Activated T-cell treated with anti-CD3 and anti-CD28 coated beads, Interleukin-2, amount 50 U/mL, for 24 hours (primary cell): ENCODE data around the gene IER2.

Source experiments
- DNase-seq: peaks from one replicate; pipeline ENCODE4 v3.0.0-alpha.2; 2020
- H3K27ac Mint-ChIP-seq: 2 replicates; pipeline ENCODE4 v1.8.0; 2020; ENCODE audit warnings: mild to moderate bottlenecking, mixed read lengths
- H3K27me3 Mint-ChIP-seq: 2 replicates; pipeline ENCODE4 v1.8.0; 2020; ENCODE audit warnings: mixed read lengths
- H3K36me3 Mint-ChIP-seq: 2 replicates; pipeline ENCODE4 v1.8.0; 2020; ENCODE audit warnings: low read depth, mixed read lengths
- H3K4me1 Mint-ChIP-seq: 2 replicates; pipeline ENCODE4 v1.8.0; 2020; ENCODE audit warnings: low read depth, mixed read lengths
- H3K4me3 Mint-ChIP-seq: 2 replicates; pipeline ENCODE4 v1.8.0; 2020; ENCODE audit warnings: mild to moderate bottlenecking, moderate library complexity, mixed read lengths
- H3K9me3 Mint-ChIP-seq: 2 replicates; pipeline ENCODE4 v1.8.0; 2020; ENCODE audit warnings: mixed read lengths

Gene IER2

DNA sequence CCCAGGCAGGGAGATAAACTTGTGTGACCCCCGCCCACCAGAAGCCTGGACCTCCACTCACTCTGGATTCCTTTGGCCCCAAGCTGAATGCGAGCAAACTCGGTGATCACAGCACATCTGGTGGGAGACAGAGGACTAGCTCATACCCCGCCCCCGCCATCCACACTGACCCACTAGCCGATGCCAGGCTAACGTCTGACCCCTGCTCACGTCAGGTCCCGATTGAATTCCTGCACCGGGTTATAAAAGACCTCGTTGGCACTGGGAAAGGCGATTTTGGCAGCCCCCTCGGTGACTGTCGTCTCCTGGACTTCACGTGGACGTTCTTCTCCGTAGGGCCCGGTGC lies 34.3 kb upstream of the IER2 start:
- no peaks in the 10 kb centered on the region for H3K27me3 Mint-ChIP-seq
- peaks cover 71% of the 10 kb centered on the region for H3K36me3 Mint-ChIP-seq
- H3K9me3 Mint-ChIP-seq, result no peaks in the 10 kb centered on the region
- H3K4me1 Mint-ChIP-seq, result peaks cover 47% of the 10 kb centered on the region
- peak overlapping the region; percentile 96 for H3K27ac Mint-ChIP-seq
- DNase-seq, result no peak
- peak overlapping the region; percentile 97 for H3K4me3 Mint-ChIP-seq

DNA sequence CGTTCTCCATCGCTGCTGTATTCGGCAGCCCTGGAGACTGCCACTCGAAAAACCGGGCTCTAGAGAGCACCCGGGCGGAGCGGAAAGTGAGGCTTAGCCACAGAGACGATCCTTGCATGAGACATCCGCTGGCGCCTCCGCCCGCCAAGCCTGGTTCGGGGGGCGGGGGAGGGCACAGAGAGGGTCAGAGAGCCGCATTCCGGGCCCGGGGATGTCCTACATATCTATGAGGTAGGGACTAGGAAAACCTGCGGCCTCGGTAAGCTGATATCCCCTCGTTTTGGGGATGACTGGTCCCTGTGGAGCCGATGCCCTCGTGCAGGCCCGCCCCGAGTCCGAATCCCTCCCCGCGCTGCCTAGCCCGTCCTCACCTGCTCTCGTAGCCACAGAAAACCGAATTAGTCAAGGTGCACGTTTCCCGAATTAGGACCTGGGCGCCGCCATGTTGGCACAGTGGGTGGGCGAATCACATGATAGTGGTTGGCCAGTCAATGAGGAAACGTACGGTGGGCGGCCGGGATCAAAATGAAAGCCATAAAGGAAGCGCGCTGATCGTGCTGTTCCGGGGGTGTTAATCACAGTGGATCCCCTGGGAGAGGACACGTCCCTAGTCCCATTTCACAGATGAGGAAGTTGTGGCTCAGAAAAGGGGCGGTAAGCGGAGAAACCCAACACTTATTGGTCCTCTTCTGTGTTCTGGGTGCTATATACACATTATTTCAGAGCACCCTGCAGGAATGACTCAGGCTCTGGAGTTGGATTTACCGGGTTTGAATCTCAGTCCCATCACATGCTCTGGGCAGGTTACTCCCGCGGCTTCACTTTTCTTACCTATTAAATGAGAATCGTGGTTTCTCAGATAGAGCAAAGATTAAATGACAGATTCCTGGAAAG lies 33.7 kb upstream of the IER2 start, which contains the start of gene TRMT1:
Gene TRMT1, minus strand, starts transcription at position 459 of the 894 bp plus-strand sequence. Its CDS starts 341 bp downstream, at position 118.
- Mint-ChIP-seq H3K4me1 (peaks cover 53% of the 10 kb centered on the region), H3K4me3 (peak within 1 kb of the TSS; percentile 97), H3K9me3 (no peaks in the 10 kb centered on the region), H3K27ac (peak within 1 kb of the TSS; percentile 96), H3K36me3 (peaks cover 74% of the 10 kb centered on the region), H3K27me3 (no peaks in the 10 kb centered on the region)
- DNase-seq, result peak; percentile 92

- peak; percentile 52 for DNase-seq
- Mint-ChIP-seq H3K36me3 (peaks cover 74% of the 10 kb centered on the region), H3K27ac (peak overlapping the region; percentile 96), H3K4me3 (peak overlapping the region; percentile 97), H3K4me1 (peaks cover 61% of the 10 kb centered on the region), H3K9me3 (no peaks in the 10 kb centered on the region), H3K27me3 (no peaks in the 10 kb centered on the region)
Measured at GRCh38 chr19:13117176-13117771, 32.9 kb upstream of the IER2 start.

DNA sequence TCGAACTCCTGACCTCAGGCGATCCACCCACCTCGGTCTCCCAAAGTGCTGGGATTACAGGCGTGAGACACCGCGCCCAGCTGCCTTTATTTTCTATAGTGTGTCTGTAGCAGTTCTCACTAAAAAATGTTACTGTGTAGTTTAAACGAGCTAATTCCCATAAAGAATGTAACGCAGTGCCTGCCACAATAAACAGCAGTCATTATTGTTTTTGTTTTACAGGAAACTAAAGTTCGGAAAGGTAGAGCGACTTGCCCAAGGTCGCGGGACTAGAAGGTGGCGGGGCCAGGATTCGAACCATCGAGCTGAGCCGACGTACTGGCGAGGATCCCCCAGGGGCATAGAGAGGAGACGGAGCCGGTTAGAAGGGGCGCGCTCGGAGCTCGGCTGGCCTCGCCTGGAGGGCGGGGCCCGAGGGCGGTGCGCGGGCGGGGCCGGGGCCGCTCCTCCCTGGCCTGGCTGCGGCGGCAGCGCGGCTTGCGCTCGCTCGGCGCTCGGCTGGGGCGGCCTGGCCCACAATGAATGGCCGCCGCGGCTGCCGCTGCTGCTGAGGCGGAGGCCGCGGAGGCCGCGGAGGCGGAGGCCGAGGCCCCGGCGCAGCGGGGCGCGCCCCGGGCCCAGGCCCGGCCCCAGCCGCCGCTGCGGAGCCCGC lies 32.3 kb upstream of the IER2 start, which contains the start of gene NACC1:
Gene NACC1, plus strand, starts transcription at position 493 of the 652 bp plus-strand sequence. CDS start 16,944 bp downstream, outside the sequence.
- peak; percentile 95 for DNase-seq
- peak within 1 kb of the TSS; percentile 97 for H3K4me3 Mint-ChIP-seq
- peaks cover 74% of the 10 kb centered on the region for H3K36me3 Mint-ChIP-seq
- H3K27ac Mint-ChIP-seq, result peak within 1 kb of the TSS; percentile 96
- no peaks in the 10 kb centered on the region for H3K9me3 Mint-ChIP-seq
- no peaks in the 10 kb centered on the region for H3K27me3 Mint-ChIP-seq
- peaks cover 64% of the 10 kb centered on the region for H3K4me1 Mint-ChIP-seq

GRCh38 chr19:13118424-13119193 lies 31.6 kb upstream of the IER2 start:
- no peaks in the 10 kb centered on the region for H3K27me3 Mint-ChIP-seq
- H3K9me3 Mint-ChIP-seq, result no peaks in the 10 kb centered on the region
- peak; percentile 54 for DNase-seq
- H3K27ac Mint-ChIP-seq, result peak overlapping the region; percentile 87
- peaks cover 76% of the 10 kb centered on the region for H3K36me3 Mint-ChIP-seq
- H3K4me1 Mint-ChIP-seq, result peaks cover 70% of the 10 kb centered on the region
- H3K4me3 Mint-ChIP-seq, result peak overlapping the region; percentile 83

DNA sequence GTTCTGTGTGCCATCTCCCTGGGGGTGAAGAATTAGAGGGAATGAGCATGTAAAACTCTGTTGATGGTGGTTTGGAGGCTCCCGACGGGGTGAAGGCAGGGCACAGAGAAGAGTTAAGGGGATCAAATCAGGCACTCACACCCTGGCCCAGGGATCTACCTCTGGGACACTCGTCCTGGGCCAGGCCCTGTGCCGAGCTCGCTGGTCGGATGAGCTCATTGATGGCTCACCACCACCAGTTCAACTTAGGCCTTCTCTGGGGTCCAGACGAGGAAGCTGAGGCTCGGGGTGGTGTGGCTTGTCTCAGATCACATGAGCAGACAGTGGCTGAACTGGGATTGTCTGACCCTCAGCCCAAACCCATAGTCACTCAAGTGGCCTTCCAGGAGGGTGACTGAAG lies 30.6 kb upstream of the IER2 start:
- Mint-ChIP-seq H3K27ac (peak overlapping the region; percentile 87), H3K4me1 (peaks cover 69% of the 10 kb centered on the region), H3K36me3 (peaks cover 76% of the 10 kb centered on the region), H3K4me3 (peak overlapping the region; percentile 83), H3K27me3 (no peaks in the 10 kb centered on the region), H3K9me3 (no peaks in the 10 kb centered on the region)
- no peak for DNase-seq

- Mint-ChIP-seq H3K27ac (peak overlapping the region; percentile 87), H3K4me3 (peak overlapping the region; percentile 83), H3K27me3 (no peaks in the 10 kb centered on the region), H3K36me3 (peaks cover 75% of the 10 kb centered on the region), H3K9me3 (no peaks in the 10 kb centered on the region), H3K4me1 (peaks cover 65% of the 10 kb centered on the region)
- DNase-seq, result no peak
Measured at GRCh38 chr19:13120031-13120430, 30.2 kb upstream of the IER2 start.

GRCh38 chr19:13120817-13121216 lies 29.4 kb upstream of the IER2 start:
- Mint-ChIP-seq H3K4me3 (peak overlapping the region; percentile 57), H3K4me1 (peaks cover 58% of the 10 kb centered on the region), H3K27ac (peak overlapping the region; percentile 79), H3K27me3 (no peaks in the 10 kb centered on the region), H3K9me3 (no peaks in the 10 kb centered on the region), H3K36me3 (peaks cover 73% of the 10 kb centered on the region)
- no peak for DNase-seq

DNA sequence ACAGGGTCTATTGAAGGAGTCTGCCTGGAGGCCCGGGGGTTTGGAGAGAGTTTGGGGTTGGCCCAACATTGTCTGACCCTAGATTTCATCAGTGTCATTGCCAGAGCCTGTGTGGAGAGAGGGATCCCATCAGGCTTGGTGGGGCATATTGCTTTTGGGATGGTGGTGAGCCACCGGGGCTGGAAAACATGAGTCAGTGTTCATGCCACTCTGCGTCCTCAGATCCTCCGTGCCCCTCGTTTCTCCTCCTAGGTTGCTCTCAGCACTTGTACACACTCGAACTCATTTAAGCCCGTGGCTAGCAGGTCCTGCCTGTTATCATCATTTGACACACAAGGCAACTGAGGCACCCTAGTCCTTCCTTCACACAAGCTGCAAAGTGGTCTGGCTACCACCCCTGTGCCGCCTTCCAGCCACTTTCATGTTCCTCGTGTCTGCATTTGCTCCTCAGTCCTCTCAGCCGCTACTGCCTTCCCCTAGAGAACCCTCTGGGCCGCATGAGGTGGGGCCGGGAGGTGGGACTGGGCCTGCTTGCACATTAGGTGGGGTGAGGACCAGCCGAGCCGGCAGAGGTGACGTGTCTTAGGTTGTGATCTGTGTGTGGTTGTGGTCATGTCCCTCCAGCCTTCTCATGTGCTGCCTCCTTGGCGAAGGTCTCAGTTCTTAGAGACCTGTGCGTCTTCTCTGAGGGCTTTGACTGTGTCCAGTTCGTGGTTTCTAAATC lies 28.5 kb upstream of the IER2 start:
- H3K9me3 Mint-ChIP-seq, result no peaks in the 10 kb centered on the region
- peaks cover 72% of the 10 kb centered on the region for H3K36me3 Mint-ChIP-seq
- DNase-seq, result no peak
- peak overlapping the region; percentile 57 for H3K4me3 Mint-ChIP-seq
- no peaks in the 10 kb centered on the region for H3K27me3 Mint-ChIP-seq
- peak overlapping the region; percentile 79 for H3K27ac Mint-ChIP-seq
- peaks cover 60% of the 10 kb centered on the region for H3K4me1 Mint-ChIP-seq

- H3K27me3 Mint-ChIP-seq, result no peaks in the 10 kb centered on the region
- DNase-seq, result no peak
- peaks cover 61% of the 10 kb centered on the region for H3K4me1 Mint-ChIP-seq
- H3K9me3 Mint-ChIP-seq, result no peaks in the 10 kb centered on the region
- peak overlapping the region; percentile 79 for H3K27ac Mint-ChIP-seq
- H3K36me3 Mint-ChIP-seq, result peaks cover 70% of the 10 kb centered on the region
- peak overlapping the region; percentile 57 for H3K4me3 Mint-ChIP-seq
Measured at GRCh38 chr19:13122275-13122878, 27.8 kb upstream of the IER2 start.

GRCh38 chr19:13122980-13123957 lies 26.9 kb upstream of the IER2 start:
- H3K27me3 Mint-ChIP-seq, result no peaks in the 10 kb centered on the region
- H3K9me3 Mint-ChIP-seq, result no peaks in the 10 kb centered on the region
- peak overlapping the region; percentile 79 for H3K27ac Mint-ChIP-seq
- H3K36me3 Mint-ChIP-seq, result peaks cover 77% of the 10 kb centered on the region
- H3K4me3 Mint-ChIP-seq, result no peak overlapping the region
- DNase-seq, result no peak
- H3K4me1 Mint-ChIP-seq, result peaks cover 65% of the 10 kb centered on the region

DNA sequence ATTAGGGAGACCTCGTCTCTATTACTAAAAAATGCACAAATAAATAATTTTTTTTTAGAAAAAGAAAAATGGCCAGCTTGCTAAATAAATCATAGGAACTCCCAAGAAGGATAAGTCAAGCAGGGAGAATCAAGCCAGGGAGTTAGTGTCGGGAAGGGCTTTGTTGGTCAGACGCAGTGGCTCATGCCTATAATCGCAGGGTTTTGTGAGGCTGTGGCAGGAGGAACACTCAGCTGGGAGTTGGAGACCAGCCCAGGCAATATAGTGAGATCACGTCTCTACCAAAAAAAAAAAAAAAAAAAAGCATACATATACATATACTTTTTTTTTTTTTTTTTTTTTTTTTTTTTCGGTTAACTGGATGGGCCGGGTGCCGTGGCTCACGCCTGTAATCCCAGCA lies 23.2 kb upstream of the IER2 start:
- Mint-ChIP-seq H3K27ac (no peak overlapping the region), H3K27me3 (no peaks in the 10 kb centered on the region), H3K4me1 (peaks cover 53% of the 10 kb centered on the region), H3K4me3 (no peak overlapping the region), H3K36me3 (peaks cover 69% of the 10 kb centered on the region), H3K9me3 (no peaks in the 10 kb centered on the region)
- DNase-seq, result no peak
